GM18505 (cell line): ENCODE results near the gene EVX1.

Source experiments
- ATAC-seq: cut with Tn5 transposase; IDR thresholded peaks from one replicate; pipeline ENCODE4 v1.9.1; 2021; ENCODE audit not compliant: unreplicated experiment
- POLR2A ChIP-seq: IDR thresholded peaks from 4 replicates; pipeline ENCODE4 v1.6.1; 2011; ENCODE audit warnings: borderline replicate concordance; ENCODE audit not compliant: insufficient read depth, insufficient read length; ENCODE audit errors: extremely low read depth

The EVX1 gene

GRCh38 chr7:27245798-27246691 lies 3.4 kb downstream of the EVX1 start:
- TF ChIP-seq POLR2A: no peak
- no peak for ATAC-seq

DNA sequence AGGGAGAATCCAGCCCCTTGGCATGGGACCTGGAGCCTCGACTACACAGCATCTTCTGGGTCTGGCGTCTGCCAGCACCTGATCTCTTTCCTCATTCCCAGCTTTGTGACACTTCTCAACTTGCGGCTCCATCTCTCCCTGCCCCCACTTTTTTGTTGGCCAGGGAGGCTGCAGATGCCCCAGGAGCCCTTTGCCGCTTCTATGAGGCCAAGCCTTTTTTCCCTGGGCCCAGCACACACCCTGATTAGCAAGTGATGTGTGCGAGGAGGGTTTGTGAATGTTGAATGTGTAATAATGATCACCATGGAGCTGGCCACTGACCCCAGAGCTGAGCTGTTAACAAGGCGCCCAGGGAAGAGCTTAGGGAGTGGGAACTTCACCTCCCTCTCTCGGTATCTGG lies 4.4 kb downstream of the EVX1 start:
- ATAC-seq: no peak
- no peak for TF ChIP-seq POLR2A

DNA sequence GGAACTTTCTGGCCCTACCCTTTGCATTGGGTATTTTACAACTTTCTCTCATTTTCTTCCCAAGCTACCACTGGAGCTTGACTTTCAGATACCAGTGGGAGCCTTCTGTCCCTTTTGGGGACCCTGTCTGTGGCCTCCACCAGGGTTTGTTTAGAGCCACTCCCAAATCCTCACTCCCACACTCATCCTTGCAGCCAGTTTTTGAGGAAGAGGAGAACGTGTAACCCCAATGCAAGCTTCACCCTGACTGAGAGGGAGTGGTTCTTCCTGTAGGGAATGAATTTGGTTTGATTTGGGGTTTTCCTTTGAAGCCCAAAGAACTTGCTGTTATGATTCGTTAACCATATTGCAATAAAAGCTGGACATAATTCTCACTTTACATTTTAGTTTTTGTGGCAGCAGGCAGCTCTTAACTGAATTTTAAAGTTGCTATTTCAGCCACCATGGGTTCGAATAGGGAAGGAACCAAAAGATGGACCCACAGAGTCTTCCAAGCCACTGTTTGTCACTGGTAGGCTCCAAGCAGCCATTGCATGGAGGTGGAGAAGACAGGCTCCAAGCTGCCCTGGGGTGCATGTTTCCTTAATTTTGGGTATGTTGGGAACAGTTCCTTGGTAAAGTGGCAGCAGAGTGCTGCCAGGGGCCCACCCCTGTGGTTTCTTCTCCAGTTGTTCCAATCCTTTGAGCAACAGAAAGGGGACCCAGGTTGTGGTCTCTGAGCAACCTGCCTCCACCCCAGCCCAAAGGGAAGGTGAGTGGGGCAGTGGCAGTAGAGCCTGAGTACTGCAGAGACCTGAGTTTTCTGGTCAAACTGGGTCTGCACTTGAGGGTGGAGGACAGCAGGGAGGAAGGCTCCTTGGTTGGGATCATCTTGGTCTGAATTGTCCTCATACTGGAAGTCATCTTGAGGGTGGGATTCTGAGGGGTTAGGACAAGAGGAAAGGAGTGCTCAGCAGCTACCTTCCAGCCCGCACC lies 5.1 kb downstream of the EVX1 start:
- ATAC-seq: no peak
- TF ChIP-seq POLR2A: no peak

- no peak for TF ChIP-seq POLR2A
- no peak for ATAC-seq
Measured at GRCh38 chr7:27248427-27248806, 5.8 kb downstream of the EVX1 start.

DNA sequence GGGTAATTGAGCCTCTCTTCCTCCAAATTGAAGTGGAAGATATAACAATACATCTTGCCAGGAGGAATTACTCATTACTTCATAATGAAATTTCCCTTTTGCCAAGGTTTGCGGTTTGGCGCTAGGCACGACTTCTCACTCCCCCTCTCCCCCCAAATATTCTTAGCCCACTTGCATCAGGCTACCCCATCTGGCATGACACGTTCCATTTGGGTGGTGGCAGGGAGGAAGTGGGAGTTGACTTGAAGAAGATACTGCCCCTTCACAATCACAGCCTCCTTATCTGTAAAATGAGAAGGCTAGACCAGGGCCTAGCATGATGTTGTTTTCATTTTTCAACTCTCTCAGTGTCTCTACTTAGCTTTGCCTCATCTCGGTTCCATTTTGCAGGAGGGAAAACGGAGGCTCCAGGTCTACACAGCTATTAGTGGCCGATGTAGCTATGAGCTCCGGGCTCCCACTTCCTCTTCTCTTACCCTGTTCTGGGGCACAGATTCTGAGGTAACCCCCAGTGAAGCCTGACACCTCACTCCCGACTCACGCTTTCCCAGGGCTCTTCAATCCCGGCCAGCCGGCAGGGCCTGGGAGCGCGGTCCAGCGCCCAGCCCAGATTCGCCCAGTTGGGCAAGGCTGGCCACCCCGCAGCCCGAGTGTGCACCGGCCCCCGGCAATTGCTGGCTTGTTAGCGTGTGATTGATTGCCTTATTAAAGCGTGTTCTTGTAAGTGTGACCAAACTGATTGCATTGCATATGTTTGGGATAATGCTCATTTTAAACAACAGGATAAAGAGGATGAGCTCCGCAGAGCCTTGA lies 6.5 kb downstream of the EVX1 start:
- TF ChIP-seq POLR2A: no peak
- no peak for ATAC-seq

GRCh38 chr7:27249724-27250556 lies 7.3 kb downstream of the EVX1 start:
- no peak for ATAC-seq
- TF ChIP-seq POLR2A: no peak

GRCh38 chr7:27250557-27251070 lies 8.0 kb downstream of the EVX1 start:
- no peak for TF ChIP-seq POLR2A
- no peak for ATAC-seq

DNA sequence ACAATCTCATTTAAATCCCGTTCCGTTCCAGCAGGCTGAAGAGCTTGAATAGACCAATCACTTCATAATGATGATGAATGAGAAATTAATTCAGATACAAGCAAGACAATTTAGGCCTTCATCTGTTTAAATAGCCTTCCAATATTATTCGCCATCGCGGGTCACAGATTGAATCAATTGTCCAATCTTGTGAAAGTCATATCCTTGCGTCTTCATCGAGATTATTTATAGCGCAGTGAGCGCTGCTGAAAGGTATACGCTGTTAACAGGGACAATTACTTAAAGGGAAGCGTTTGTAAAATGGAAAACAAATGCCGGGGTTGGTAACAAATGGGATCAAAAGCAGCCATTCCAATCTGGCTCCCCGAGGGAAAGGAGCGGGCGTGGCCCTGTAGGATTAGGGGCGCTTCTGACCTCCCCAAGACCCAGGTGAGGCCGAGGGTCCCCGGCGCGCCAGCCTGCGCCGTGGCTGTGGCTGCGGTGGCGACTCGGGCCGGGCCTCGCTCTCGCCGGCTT lies 8.6 kb downstream of the EVX1 start:
- no peak for ATAC-seq
- no peak for TF ChIP-seq POLR2A

DNA sequence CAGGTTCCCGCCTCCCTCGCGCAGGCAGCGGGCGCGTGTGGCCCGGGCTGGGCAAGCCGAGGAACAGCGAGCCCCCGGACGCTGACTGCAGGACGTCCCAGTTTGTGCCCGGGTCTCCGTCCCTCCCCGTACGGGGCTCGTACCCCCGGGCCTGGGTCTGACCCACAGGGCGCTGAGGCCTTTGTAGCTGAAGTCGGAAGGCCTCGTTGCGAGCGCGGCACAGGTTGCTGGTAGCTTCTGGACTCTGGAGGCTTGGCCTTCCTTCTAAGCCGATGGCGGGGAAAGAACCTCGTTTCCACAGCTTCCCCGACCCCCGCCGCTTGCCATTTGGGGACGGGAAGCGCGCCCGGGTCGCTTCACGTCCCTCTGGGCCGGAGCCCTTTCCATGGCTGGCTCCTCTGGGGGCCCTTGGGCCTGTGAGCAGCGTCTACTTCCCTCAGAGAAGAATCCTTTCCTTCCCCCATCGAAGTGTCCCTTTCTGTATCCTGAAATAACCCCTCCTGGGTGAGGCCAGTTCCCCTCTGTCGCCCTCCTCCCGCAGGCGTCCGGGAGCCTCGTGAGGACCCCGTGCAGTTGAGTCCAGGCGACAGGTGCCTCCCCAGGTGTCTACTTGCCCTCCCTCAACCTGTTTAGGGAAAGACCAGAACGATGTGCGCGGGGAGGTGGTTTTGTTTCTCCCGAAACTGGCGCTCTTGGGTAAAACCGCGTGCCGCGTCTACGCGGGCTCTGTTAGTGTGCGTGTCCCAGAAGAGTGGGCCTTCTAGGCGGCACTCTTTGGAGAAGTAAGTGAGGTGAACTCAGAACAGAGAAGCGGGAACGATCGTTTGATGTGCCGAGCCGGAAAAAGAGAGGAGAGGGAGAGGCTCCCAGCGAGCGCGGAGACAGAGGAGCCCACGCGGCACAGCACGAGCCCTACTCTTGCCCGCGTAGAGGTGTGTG lies 9.3 kb downstream of the EVX1 start:
- TF ChIP-seq POLR2A: no peak
- no peak for ATAC-seq

DNA sequence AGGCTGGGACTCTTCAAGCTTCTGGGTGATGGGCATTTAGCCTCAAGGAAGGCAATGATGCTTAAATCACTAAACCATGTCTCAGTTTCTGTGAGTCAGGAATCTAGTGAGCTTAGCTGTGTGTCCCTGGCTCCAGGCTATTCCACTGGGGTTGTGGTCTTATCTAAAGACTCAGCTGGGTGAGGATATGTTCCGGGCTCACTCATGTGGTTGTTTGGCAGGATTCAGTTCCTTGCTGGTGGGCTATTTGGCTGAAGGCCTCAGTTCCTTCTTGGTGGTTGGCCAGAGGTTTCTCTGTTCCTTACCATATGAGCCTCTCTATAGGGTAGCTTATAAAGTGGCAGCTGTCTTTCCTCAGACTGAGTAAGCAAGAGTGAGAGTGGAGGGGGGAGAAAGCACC lies 12.0 kb downstream of the EVX1 start:
- no peak for ATAC-seq
- no peak for TF ChIP-seq POLR2A

DNA sequence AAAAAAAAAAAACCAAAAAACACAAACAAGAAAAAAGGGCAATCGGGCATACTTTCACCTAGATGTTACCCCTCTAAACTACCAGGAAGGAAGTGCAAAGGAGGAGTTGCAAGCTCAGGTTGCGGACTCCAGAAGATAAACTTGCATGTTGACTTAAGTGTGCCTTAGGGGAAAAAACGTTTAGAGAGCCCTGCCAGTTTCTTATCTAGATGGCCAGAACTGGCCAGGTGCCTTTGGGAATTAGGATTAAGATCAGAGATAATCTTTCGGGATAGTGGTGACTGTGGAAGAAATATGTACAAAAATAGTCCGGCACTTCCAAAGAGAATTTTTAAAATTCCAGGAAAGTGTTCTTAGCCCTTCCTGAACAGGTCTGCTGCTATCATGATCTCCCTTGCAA lies 17.6 kb downstream of the EVX1 start:
- no peak for TF ChIP-seq POLR2A
- no peak for ATAC-seq

DNA sequence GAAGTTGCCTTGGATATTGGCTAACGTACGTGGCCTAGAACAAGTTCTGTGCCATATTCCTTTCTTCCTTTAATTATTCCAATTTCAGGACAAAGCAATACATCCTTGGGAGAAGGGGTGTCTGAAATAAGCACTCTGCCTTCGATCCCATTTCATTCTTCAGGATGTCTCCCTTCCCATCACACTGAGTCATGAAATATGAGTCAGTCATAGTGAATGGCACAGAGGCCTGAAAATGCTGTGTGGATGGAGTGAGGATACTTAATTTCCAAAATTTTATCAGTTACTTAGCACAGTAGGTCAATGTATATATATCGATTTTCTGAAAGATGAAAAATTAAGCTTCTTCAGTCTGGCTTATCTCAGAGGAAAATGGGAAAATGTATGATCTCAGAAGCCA lies 19.5 kb downstream of the EVX1 start:
- ATAC-seq: no peak

More for the DNA sequence above, 19.5 kb downstream of the EVX1 start:
- no peak for TF ChIP-seq POLR2A
